Testis (tissue), 3 donors: ENCODE measurements around the gene ADD1. TPM values are rescaled to one million over a fixed set of nuclear protein-coding genes. Genes with fewer than 3 reads are reported as not detected.

Experiments used
- DNase-seq: peaks from one replicate; pipeline ENCODE4 v3.0.0-alpha.2; 2019
- H3K27ac ChIP-seq, 2 donors: fragments of 200-600 bp; sonication (generic); one replicate each; pipeline ENCODE4 v1.5.1; 2019
- H3K27me3 ChIP-seq: fragments of 200-600 bp; sonication (generic); one replicate; pipeline ENCODE4 v1.5.1; 2019
- H3K36me3 ChIP-seq: fragments of 200-600 bp; sonication (generic); one replicate; pipeline ENCODE4 v1.5.1; 2017; ENCODE audit warnings: low read depth; ENCODE audit errors: missing control alignments
- H3K4me1 ChIP-seq: fragments of 200-600 bp; sonication (generic); one replicate; pipeline ENCODE4 v1.5.1; 2019
- H3K4me3 ChIP-seq, 2 donors: fragments of 200-600 bp; sonication (generic); one replicate each; pipeline ENCODE4 v1.5.1; 2017 to 2019
- H3K9me3 ChIP-seq: fragments of 200-600 bp; sonication (generic); one replicate; pipeline ENCODE4 v1.5.1; 2017
- CTCF ChIP-seq, 3 experiments: fragments of 450-650 bp in 2 of 3; fragments of 200-600 bp in 1 of 3; sonication (generic) in 1 of 3; IDR thresholded peaks; one replicate each; pipeline ENCODE4 v1.5.1; 2016 to 2019; ENCODE audit warnings: antibody characterized with exemption in 3 of 3, mild to moderate bottlenecking in 2 of 3, moderate library complexity in 1 of 3
- POLR2A ChIP-seq: fragments of 450-650 bp; IDR thresholded peaks from one replicate; pipeline ENCODE4 v1.6.1; 2017; ENCODE audit warnings: antibody characterized with exemption, mild to moderate bottlenecking, moderate library complexity
- WGBS, 2 donors: methylation state at CpG; one replicate each; pipeline ENCODE4 v1.1.5; 2018; 5-methylcytosine and 5-hydroxymethylcytosine counted together
- intact Hi-C: fragments of 100-400 bp; cut with DNase I; formaldehyde crosslinking; loops from one replicate; pipeline ENCODE4 v1.15.1; 2023; ENCODE audit warnings: low total_unique reads
- polyA plus RNA-seq: library from polyadenylated mRNA; stranded (reverse); fragments of 350-450 nt; fragmentation: Illumina TruSeq; extraction: RNeasy Lipid Tissue Mini Kit (QIAGEN cat#74804); gene quantifications from one replicate; pipeline ENCODE4 v1.2.3, GENCODE V29; 2014; ENCODE audit warnings: low read depth, low replicate concordance; ENCODE audit not compliant: insufficient read depth
- total RNA-seq, 2 donors: library from RNA; depleted of rRNA; stranded (reverse); fragments of >200 nt; gene quantifications; one replicate each; pipeline ENCODE4 v1.2.3, GENCODE V29; 2016

ADD1 gene
- total and polyA plus RNA-seq, 3 donors from 2014 or later, result 233 to 355 (median 318) TPM

- no peak for DNase-seq
- TF ChIP-seq POLR2A (no peak), CTCF (IDR thresholded peaks at IDR 0.05) (no peak)
- WGBS, 2 donors, result 44 to 48% methylated on average over 7 of the region's 7 CpGs
- no peak overlapping the region for H3K4me3 ChIP-seq
- H3K27ac ChIP-seq, result peak overlapping the region; percentile 53 to 77
- H3K27me3 ChIP-seq, result no peaks in the 10 kb centered on the region
- no peaks in the 10 kb centered on the region for H3K36me3 ChIP-seq
- no peaks in the 10 kb centered on the region for H3K9me3 ChIP-seq
- peaks cover 77% of the 10 kb centered on the region for H3K4me1 ChIP-seq
- intact Hi-C loops, result no loop called here
Measured at GRCh38 chr4:2858451-2859217, 15.0 kb downstream of the ADD1 start.

GRCh38 chr4:2859514-2859913 lies 15.9 kb downstream of the ADD1 start:
- H3K9me3 ChIP-seq, result no peaks in the 10 kb centered on the region
- peaks cover 74% of the 10 kb centered on the region for H3K4me1 ChIP-seq
- H3K27me3 ChIP-seq, result no peaks in the 10 kb centered on the region
- intact Hi-C loops, result no loop called here
- no peak overlapping the region for H3K4me3 ChIP-seq
- H3K36me3 ChIP-seq, result no peaks in the 10 kb centered on the region
- peak overlapping the region in 1 of 2 donors; percentile 77 for H3K27ac ChIP-seq
- WGBS, 2 donors, result 44 to 57% methylated on average over 3 of the region's 3 CpGs
- no peak for DNase-seq
- no peak for TF ChIP-seq CTCF (IDR thresholded peaks at IDR 0.05)
- no peak for TF ChIP-seq POLR2A

GRCh38 chr4:2860391-2861348 lies 17.0 kb downstream of the ADD1 start:
- H3K36me3 ChIP-seq, result no peaks in the 10 kb centered on the region
- intact Hi-C loops, result no loop called here
- H3K4me1 ChIP-seq, result peaks cover 70% of the 10 kb centered on the region
- WGBS, 2 donors, result 68 to 75% methylated on average over 6 of the region's 6 CpGs
- H3K27ac ChIP-seq, result peak overlapping the region; percentile 59 to 77
- no peaks in the 10 kb centered on the region for H3K27me3 ChIP-seq
- no peak overlapping the region for H3K4me3 ChIP-seq
- no peaks in the 10 kb centered on the region for H3K9me3 ChIP-seq
- peak; percentile 52 for DNase-seq
- TF ChIP-seq CTCF (IDR thresholded peaks at IDR 0.05) (no peak), POLR2A (no peak)

GRCh38 chr4:2861631-2862436 lies 18.2 kb downstream of the ADD1 start:
- TF ChIP-seq POLR2A, result no peak
- TF ChIP-seq CTCF (IDR thresholded peaks at IDR 0.05), result no peak
- WGBS, 2 donors, result 65 to 78% methylated on average over 4 of the region's 4 CpGs
- intact Hi-C loops, result no loop called here
- no peak for DNase-seq
- Histone ChIP-seq H3K27ac (peak overlapping the region; percentile 59 to 77), H3K4me3 (no peak overlapping the region), H3K9me3 (no peaks in the 10 kb centered on the region), H3K27me3 (no peaks in the 10 kb centered on the region), H3K36me3 (no peaks in the 10 kb centered on the region), H3K4me1 (peaks cover 76% of the 10 kb centered on the region)
